Measurements from ENCODE around the gene ZNF576.
"Not testable (repeated sequence)": the region's sequence is repeated elsewhere in the genome, so short reads cannot be mapped to it uniquely, and the experiment has no call there.

ZNF576 gene

DNA sequence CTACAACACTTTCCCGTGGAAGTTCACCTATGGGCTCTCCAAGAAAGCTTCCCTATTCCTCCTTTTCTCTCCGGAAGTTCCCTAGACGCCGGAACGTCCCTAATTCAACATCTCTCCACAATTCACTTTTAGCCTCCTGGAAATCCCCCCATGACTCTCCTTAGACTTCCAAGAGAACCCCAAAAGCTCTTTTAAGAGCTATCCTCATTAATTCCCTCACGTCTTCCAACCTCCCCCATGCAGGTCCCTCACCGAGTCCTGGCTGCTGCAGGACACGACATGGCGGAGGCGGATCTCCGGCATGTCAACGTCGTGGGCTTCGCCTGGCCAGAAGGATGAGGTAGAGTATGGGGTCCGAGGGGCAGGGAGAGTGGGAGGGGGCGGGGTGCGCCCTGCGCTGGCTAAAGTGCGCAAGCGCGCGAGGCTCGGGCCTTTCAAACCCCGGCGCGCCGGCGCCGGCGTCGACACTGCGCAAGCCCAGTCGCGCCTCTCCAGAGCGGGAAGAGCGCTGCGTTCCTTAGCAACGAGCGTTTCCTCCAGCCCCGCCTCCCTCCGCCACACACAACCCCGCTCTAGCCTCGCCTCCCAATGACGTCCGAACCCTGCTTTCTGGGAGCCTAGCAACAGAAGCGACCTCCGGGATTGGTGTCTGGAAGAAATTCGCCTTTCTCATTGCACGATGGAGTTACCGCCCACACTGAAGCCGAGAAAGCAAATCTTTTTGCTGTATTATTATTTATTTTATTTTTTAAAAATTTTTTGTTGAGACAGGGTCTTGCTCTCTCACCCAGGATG lies 21.0 kb upstream of the ZNF576 start, which contains the start of the genes PINLYP and XRCC1:
TSS of gene PINLYP (plus strand) at position 646 of the 795 bp plus-strand sequence. CDS start 1,391 bp downstream, outside the sequence.
TSS of gene XRCC1 (minus strand) at position 372 of the 795 bp plus-strand sequence. CDS start at position 303, 69 bp downstream.
- peak; percentile 89 to 93 (median 91) for DNase-seq

DNA sequence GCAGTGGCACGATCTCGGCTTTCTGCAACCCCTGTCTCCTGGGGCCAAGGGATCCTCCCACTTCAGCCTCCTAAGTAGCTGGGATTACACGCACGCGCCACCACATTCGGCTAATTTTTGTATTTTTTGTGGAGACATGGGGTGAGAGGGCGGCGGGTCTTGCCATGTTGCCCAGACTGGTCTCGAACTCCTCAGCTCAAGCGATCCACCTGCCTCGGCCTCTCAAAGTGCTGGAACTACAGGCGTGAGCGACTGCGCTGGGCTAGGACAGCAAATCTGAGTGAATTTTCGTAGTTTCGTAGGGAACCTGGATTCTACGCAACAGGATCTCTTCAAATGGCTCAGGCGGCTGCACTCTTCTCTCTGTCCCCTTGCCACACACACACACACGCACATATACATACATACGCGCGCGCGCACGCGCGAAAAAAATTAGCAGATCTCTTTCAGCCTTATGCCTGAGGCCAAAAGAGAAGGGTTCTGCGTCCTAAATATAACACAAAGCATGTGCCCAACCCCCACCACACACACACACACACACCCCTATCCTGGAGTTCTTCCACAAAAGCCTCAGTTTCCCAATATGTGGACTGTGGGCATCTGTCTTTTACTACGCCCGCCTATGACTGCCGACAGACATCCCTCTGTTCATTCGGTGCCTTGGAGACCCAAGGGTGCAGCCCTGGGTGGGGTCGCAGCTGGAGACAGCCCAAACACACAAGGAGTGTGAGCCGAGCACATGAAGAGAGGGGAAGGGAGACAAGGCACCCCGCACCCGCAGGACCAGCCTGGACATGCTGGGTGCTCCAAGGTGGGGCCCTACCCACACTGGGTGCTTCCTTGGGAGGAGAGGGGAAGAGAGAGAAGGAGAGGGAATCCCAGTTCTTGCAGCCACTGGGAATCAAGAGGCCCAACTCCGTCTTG lies 20.2 kb upstream of the ZNF576 start:
- no peak for DNase-seq

DNA sequence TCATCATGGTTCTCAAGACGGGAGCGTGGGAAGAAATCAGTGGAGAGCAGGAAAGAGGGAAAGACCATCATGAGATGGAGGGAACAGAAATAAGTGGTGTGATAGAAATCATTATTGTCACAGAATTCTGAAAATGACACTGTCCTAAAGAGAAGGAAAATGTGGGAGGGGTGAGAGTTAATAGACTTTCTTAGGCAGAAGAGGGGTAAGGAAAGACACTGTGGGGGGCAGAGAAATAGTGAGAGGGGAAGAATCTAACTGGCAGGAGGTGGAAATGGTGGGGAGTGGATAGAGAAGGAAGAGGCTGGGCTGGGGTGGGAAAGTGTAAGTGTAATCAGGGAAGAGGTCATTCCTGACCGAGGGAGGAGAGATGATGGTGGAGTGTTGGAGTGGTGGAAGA lies 17.6 kb upstream of the ZNF576 start:
- no peak for DNase-seq

DNA sequence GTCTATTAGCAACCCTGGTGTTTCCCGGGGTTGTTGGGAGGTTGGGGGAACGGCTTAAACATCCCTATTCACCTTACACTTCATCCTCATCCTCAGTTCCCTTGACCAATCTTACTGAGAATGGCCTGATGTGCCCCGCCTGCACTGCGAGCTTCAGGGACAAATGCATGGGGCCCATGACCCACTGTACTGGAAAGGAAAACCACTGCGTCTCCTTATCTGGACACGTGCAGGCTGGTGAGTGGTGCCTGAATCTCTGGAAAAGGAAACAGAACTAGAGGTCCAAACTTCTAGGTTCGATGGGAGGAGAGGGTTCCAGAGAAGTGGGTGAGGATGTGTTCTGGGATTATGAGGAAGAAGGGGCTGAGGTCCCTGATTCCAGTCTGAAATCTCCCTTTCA lies 14.9 kb upstream of the ZNF576 start:
- DNase-seq: no peak

DNA sequence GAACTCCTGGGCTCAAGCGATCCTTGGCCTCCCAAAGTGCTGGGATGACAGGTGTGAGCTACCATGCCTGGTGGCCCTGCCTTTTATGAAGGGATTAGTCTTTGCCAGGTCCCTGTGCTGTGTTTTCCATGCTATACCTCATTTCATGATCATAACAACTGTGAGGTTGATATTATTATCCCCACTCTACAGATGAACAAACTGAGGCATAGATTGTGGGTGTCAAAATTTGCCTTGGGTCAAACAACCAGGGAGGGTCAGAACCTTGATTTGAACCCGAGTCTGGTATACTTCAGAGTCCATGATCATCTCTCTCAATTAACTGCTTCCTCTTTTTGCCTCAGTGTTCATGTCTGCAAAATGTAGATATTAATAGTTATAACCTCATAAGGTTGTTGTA lies 13.9 kb upstream of the ZNF576 start:
- no peak for DNase-seq

DNA sequence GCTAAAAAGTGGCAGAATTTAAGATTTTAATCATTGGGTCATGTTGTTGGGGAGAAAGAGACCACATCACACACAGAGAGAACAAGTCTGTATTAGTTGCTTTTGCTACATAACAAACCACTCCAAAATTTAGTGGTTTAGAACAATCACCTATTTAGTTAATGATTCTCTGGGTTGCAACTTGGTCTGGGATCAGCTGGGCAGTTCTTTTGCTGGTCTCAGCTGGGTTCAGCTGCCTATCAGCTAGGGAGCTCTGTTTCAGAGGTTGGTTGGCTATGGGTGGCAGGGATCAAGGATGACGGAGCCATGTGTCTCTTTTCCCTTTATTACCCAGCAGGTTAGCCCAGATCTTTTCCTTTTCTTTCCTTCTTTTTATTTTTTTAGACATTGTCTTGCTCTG lies 11.9 kb upstream of the ZNF576 start:
- no peak for DNase-seq

DNA sequence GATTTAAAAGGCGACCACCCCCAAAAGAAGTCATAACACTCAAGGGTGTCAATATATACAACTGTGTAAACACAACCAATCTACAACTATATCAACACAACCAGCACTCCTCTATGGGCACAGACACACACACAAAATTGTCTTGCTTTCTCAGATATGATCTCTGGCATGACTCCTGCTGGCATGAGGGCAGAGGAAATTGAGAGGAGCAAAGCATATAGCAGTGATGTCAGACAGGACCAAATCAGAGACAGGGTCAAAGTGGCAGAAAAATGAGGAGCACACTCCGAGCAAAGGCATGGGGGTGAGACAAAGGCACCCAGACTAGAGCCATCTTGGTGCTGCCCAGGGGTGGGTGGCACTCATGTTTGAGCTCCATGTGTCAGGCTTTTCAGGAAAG lies 10.0 kb upstream of the ZNF576 start:
- DNase-seq: no peak

DNA sequence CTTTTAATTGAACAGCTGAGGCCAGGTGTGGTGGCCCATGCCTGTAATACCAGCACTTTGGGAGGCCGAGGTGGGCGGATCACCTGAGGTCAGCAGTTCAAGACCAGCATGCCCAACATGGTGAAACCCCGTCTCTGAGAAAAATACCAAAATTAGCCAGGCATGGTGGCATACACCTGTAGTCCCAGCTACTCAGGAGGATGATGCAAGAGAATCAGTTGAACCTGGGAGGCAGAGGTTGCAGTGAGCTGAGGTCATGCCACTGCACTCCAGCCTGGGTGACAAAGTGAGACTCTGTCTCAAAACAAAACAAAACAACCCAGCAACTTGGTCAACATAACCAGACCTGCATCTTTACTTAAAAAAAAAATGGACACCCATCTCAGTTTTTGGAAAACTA lies 9.4 kb upstream of the ZNF576 start:
- DNase-seq: not testable (repeated sequence)

DNA sequence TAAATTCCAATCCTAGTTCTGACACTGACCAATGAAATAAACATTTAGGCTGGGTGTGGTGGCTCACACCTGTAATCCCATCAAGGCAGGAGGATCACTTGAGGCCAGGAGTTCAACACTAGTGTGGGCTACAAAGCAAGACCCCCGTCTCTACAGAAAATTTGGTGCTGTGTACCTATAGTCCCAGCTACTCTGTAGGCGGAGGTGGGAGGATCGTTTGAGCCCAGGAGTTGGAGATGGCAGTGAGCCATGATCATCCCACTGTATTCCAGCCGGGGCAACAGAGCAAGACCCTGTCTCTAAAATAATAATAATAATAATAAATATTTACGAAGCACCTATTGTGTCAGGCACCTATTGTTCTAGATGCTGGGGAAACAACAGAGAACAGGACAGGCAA lies 7.1 kb upstream of the ZNF576 start:
- DNase-seq: no peak

DNA sequence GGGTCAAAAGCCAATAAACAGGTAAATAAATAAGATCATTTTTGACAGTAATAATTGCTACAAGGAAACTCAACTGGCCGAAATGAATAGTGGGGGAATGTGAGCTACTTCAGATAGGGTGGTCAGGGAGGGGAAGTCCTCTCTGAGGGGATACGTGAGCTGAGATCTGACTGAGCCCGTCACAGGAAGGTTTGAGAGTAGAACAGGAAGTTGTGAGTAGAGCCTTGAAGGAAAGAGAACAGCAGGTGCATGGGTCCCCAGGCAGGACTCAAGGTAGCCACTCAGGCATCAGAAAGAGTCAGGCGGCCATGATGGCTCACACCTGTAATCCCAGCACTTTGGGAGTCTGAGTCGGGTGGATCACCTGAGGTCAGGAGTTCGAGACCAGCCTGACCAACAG lies 6.7 kb upstream of the ZNF576 start:
- no peak for DNase-seq

DNA sequence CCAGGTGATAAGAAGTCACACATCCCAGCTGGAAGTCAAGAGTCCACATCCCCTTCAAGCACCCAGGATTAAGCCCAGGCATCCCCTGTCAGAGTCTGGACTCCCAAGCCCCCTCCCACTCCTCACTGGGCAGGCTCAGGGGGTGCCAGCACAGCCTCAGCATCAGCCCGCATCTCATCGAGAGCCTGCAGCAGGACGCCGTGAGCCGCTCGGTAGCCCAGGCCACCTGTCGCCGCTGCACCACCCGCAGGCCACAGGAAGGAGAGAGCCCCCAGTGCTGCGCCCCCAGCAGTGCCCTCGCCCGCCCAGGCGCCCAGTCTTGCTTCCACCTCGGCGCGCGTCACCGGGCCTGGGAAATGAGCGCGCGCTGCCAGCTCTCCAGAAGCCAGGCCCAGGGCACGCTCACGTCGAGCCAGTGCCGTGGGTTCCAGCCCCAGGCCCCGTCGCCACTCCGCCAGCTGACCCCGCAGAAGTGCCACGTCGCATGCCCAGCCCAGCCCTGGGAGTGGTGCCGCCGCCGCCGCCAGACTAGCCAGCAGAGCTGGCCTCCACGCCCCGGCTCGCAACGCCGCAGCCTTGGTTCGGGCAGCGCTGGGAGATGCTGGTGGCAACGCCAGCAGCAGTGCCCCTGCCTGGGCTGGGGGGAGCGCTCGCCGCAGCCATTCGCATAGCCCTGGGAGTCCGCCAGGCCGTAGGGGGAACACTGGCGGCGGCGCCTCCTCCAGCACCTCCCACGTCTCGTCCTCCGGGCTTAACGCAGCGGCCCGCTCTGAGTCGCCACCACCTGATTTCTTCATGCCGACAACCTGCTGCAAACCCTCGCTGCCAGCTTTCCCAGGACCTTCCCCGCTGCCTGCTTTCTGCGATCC lies 4.3 kb upstream of the ZNF576 start:
- no peak for DNase-seq

DNA sequence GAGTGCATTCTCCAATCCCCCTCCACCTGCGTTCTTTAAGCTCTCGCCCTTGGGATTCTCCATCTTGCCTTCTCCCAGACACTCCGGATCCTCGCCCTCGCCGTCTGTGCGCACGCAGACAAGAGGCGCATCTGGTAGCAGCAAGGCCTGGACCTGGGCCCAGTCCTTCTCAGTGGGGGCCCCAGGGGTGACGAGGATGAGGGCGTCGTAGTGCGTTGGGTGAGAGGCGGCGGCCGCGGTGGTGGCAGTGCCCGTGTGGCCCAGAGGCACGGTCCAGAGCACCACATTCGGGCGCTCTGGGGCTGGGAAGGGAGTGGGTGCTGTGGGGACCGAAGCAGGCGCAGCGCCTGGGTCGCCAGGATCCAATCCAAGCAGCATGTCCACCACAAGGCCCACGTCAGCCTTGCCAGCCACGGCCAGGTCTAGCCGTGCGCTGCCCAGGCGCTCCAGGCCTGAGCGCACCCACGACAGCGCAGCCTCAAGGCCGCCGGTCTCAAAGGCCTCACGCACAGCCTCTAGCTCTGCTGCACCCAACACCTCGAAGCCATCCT lies 3.5 kb upstream of the ZNF576 start:
- no peak for DNase-seq

DNA sequence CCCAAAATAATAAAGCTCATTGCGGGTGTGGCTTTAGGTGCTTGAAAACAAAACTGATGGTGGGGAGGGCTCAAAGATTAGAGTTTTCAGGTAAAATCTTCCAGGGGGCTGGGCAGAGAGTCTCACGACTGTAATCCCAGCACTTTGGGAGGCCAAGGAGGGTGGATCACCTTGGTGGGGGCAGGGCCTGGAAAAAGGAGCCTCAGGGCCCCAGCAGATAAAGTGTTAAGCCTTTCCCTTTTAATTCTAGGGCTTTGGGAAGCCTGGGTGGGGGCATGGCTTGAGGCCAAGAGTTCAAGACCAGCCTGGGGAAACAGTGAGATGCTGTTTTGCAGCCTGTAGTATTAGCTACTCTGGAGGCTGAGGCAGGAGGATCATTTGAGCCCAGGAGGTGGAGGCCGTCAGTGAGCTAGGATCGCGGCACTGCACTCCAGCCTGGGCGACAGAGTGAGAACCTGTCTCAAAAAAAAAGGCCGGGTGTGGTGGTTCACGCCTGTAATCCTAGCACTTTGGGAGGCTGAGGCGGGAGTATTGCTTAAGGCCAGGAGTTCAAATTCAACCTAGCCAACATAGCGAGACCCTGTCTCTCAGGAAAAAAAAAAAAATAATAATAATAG lies 2.2 kb upstream of the ZNF576 start:
- no peak for DNase-seq

DNA sequence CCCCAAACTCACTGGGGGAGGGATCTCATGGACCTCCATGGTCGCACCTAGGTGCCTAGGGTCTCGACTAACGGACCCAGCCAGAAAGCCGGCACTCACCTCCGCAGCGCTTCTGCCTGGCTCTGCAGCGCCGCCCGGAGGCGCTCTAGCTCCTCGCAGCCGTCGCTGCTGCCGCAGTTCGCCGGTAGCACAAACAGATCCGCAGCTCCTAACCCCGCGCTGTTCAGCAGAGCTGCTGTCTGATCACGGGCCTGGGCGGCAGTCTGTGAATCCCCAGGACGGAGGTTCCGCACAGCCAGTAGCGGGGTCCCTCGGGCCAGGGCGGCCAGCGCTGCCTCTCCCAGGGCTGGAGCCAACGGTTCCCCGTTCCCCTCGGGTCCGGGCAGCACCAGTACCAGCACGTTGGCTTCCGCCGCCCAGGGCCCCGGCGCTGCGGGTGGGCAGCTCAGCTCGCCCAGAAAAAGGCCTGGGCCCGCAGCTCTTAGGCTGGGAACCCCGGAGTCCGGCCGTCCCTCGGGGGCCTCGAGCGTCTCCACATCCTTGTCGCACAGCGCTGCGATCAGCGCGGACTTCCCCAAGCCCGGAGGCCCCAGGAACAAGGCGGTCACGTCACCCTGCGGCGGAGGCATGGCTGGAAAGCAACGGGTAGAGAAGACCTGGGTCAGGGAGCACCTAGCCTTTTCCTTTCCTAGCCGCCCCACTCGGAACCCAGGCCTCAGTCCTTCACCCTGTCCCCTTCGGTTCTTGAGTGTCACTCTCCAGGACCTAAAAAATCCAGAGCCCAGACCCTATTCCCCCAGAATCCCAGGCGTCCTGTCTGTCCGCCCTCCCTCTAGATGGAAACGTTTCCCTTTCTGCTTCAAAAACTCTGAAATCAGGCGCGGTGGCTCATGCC lies 1.4 kb upstream of the ZNF576 start:
- DNase-seq: peak; percentile 27 to 53 (median 44)

DNA sequence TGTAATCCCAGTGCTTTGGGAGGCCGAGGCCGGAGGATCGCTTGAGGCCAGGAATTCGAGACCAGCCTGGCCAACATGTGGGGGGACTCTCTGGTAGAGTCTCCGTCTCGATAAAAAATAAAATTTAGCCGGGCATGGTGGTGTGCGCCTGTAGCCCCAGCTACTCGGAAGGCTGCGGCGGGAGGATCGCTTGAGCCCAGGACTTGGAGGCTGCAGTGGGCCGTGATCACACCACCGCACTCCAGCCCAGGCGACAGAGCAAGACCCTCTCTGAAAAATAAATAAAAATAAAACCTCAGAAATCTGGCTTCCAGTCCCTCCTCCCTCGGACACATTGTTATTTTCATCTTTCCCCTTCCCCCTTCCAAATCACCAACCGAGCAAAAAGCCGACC lies 793 bp upstream of the ZNF576 start:
- no peak for DNase-seq

DNA sequence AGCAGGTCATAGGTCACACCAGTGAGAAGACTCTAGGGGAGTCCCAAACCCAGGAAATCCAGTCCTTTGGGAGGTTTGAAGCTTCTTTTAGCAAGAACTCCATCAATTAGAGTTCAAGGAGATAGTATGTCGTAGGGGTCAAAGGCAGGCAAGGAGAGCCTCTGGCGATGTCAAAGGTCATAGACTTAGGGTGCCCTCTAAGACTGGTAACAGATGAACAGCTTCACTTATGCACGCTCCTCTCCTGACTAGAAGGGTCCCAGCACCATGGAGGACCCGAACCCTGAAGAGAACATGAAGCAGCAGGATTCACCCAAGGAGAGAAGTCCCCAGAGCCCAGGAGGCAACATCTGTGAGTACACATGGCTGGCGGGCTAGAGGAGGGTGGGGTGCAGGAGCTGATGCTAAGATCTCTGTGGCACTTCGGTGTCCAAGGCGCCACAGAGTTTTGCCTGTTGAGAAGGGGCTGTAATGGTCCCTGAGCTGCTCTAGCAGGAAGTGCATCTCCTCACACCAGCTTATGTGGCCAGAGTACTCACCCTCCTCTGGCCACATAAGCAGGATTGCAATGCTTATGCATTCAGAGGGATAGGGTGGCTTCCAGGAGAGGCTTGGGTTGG lies 557 bp downstream of the ZNF576 start:
- DNase-seq: no peak

DNA sequence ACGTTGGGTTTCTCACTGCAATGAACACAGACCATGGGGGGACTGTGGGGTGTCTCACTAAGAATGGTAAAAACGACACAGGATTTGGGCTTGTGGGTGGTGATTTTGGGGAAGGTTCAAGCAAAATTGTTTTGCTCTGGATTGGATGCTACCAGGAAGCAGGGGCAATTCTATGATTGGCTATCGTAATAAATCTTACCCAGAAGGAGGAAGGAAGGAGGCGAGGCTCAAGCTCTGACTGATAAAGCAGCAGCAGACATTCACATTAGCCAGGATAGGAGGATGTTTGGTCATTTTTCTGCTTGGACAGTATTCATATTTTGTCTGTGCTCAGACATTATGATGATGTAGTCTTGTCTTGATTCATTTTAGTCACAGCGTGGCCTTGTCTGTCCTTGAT lies 1.5 kb downstream of the ZNF576 start:
- DNase-seq: no peak

DNA sequence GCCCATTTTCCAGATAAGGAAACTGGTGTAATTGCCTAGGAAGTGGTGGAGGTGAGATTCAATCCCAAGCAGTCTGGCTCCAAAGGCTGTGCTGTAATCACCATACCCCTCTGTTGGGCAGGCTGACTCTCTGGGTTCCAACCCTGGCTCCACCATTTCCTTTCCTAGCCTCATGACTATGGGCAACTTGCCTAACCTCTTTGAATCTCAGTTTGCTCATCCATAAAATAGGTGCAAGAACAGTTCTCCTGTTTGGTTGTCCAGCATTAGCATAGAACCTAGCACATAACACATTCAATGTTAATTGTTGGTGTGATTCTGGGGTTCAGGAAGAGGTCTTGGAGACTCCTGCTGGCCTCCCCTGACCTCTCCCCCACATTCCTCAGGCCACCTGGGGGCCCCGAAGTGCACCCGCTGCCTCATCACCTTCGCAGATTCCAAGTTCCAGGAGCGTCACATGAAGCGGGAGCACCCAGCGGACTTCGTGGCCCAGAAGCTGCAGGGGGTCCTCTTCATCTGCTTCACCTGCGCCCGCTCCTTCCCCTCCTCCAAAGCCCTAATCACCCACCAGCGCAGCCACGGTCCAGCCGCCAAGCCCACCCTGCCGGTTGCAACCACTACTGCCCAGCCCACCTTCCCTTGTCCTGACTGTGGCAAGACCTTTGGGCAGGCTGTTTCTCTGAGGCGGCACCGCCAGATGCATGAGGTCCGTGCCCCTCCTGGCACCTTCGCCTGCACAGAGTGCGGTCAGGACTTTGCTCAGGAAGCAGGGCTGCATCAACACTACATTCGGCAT lies 2.2 kb downstream of the ZNF576 start:
- DNase-seq: no peak

DNA sequence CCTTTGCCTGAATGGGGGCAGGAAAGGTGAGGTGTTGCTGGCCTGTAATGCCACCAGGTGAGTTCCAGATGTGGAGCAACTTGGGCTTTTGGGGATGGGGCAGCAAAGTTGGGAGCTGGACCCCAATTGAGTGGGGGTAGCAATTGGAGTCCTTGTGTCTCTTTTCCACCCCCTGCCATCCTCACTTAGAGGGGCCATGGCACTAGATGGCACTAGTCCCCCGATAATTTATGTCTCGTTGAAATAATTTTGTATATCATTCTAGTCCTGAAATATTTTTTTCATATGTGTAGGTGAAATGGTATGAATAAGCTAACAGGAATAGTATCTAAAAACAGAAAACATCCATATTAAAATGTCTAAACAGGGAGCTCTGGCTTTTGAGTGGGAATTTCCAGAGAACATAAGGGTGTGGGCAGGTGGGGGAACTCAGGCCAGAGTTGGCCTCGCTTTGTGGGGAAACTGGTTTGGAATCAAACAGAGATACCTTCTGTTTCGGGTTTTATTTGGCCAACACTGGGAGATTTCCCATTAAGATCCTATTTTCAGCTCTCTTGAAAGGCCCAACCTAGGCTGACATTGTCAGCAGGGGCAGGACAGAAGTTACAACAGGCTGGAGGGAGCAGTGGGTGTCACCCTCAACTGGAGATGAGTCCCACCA lies 3.4 kb downstream of the ZNF576 start:
- no peak for DNase-seq
